HG03565 (cell line): Measurements from ENCODE around the gene ATCAY.

Experiments
- ATAC-seq: cut with Tn5 transposase; IDR thresholded peaks from one replicate; pipeline ENCODE4 v1.9.1; 2021; ENCODE audit warnings: mild to moderate bottlenecking, moderate library complexity; ENCODE audit not compliant: unreplicated experiment

The ATCAY gene

GRCh38 chr19:3968556-3969434 lies 88.3 kb downstream of the ATCAY start:
- no peak for ATAC-seq

- no peak for ATAC-seq
Observed at GRCh38 chr19:3969435-3970312, 89.2 kb downstream of the ATCAY start.

- no peak for ATAC-seq
Observed at GRCh38 chr19:3970313-3970807, 89.9 kb downstream of the ATCAY start.

- ATAC-seq, result peak; percentile 91
Observed at GRCh38 chr19:3970808-3971598, 90.5 kb downstream of the ATCAY start, which contains the start of gene DAPK3. DAPK3 (minus strand) TSS chr19:3971099; CDS start chr19:3969735, 1,364 bp downstream.

- no peak for ATAC-seq
Observed at GRCh38 chr19:3975144-3975543, 94.7 kb downstream of the ATCAY start.

- no peak for ATAC-seq
Observed at GRCh38 chr19:3975637-3976087, 95.2 kb downstream of the ATCAY start.

GRCh38 chr19:3976495-3977241 lies 96.2 kb downstream of the ATCAY start:
- no peak for ATAC-seq
